ENCODE measurements around the gene CISH.

Gene CISH, protein sequence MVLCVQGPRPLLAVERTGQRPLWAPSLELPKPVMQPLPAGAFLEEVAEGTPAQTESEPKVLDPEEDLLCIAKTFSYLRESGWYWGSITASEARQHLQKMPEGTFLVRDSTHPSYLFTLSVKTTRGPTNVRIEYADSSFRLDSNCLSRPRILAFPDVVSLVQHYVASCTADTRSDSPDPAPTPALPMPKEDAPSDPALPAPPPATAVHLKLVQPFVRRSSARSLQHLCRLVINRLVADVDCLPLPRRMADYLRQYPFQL

GRCh38 chr3:50611464-50612233, at the start of gene CISH:
CISH (minus strand) TSS chr3:50611774; CDS start chr3:50611650, 124 bp downstream.
- intact Hi-C loops (cut with DNase I), result loop anchor here (5.0 kb wide), 1 partner anchor 39 kb away; no protein-coding TSS in a partner anchor
- peak; percentile 67 to 94 (median 85) for DNase-seq

GRCh38 chr3:50660386-50660785, 48.8 kb upstream of the CISH start:
- peak in 5 of 42 donors; percentile 1 to 15 (median 10) for DNase-seq
- intact Hi-C loops (cut with DNase I), result no loop called here

DNA sequence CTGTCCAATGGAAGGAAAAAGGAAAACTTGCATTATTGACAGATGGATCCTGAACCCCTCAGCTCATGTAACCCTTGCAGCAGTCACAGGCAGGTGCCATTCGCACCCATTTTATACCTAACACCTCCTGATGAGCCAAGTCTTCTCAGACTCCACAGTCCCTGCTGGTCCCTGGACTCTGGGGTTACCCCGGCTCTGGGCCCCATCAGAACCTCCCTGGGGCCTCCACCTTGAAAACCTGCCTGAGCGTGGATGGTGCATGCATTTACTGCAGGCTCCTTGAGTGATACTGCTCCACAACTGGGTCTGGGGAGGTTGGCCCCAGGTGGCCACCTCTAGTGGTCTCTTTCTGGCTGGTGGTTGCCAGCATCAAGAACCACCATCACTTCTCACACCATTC, 47.3 kb upstream of the CISH start:
- intact Hi-C loops (cut with DNase I), result no loop called here
- DNase-seq, result peak in 2 of 42 donors; percentile 1 to 11

- intact Hi-C loops (cut with DNase I), result no loop called here
- DNase-seq, result peak in 1 of 42 donors; percentile 3
These were observed 46.8 kb upstream of the CISH start for GRCh38 chr3:50658416-50658815.

GRCh38 chr3:50657816-50658215, 46.2 kb upstream of the CISH start:
- intact Hi-C loops (cut with DNase I), result no loop called here
- DNase-seq, result no peak

GRCh38 chr3:50657407-50657806, 45.8 kb upstream of the CISH start:
- intact Hi-C loops (cut with DNase I), result no loop called here
- DNase-seq, result no peak

- intact Hi-C loops (cut with DNase I), result no loop called here
- DNase-seq, result no peak
These were observed 45.0 kb upstream of the CISH start for GRCh38 chr3:50656417-50657195.

DNA sequence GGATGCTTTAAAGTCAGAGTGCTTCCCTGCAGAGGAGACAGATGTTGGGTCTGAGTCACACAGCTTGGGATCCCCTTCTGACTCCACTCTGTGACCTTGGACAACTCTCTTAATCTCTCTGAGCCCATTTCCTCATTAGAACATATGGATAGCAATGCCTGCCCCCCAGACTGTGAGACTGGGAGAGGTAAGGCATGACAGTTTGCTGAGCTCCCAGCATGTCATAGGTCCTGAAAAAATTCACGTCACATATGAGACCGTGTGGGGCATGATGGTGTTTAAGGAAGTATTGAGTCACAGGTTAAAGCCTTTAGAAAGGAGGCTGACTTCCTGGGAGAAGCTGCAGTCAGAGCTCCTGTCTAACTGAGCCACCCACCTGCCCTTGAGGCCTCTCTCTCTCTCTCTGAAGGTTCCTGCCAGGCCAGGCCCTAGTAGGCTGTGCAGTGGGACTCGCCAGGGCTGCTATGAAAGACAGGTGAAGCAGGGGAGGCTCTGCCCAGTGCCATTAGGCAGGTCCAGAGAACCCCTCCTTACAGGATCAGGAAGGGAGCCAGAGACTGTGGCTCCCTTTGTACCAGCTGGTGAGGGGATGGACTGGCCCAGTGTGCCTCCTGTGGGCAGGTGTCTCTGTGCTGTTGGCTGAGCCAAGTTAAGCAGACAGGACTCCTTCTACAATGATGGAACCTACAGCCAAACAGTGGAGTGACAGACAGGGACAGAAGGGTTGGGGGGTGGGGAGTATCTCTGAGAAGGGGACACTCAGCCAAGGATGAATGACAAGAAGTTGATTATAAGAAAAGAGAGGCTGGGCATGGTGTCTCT, 43.6 kb upstream of the CISH start:
- DNase-seq, result no peak
- intact Hi-C loops (cut with DNase I), result no loop called here

- intact Hi-C loops (cut with DNase I), result no loop called here
- no peak for DNase-seq
These were observed 42.5 kb upstream of the CISH start for GRCh38 chr3:50653937-50654595.

DNA sequence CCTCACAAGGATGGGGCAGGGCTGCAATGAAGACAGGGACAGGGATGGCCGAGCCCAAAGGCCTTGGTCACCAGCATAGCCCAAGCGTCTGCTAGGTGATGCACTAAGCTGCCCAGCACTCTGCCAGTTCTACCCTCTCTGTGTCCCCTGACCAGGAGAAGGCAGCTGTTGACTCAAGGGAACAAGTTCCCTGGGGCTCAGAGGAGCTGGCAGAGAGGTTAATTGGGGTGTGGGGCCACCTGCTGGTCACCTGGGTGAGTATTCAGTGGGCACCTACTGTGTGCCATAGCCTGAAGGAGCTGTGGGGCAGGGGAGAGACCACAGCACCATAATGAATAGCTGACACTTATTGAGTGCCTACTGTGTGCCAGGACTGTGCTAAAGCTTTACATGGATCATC, 41.1 kb upstream of the CISH start:
- intact Hi-C loops (cut with DNase I), result no loop called here
- DNase-seq, result peak in 17 of 42 donors; percentile 19 to 71 (median 40)

DNA sequence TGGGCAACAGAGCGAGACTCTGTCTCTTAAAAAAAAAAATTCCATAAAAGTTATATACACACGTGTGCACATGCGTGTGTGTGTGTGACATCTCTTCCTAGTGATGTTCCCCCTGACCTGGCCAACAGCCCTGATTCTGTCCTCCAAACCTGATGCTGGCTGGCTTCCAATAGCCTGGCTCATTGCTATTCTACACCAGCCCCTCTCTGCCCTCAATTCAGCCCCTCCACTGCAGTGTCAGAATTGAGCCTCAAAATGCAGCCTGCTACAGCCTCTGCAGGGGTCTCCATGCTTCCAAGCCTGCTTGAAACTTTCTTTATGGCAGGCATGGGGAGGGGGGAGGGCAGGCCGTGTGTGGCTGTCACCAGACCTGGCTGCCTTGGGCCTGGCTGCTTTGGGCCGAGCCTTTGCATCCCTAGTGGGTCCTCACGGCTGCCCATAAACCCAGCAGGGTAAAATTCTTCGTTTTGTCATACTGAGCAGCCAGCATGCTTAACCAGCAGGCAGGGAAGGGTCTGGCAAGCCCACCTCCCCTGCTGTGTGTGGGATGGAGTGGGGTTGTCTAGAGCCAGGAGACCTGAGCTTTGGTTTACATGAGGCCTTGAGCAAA, 40.5 kb upstream of the CISH start:
- peak in 8 of 42 donors; percentile 17 to 57 (median 25) for DNase-seq
- intact Hi-C loops (cut with DNase I), result no loop called here

DNA sequence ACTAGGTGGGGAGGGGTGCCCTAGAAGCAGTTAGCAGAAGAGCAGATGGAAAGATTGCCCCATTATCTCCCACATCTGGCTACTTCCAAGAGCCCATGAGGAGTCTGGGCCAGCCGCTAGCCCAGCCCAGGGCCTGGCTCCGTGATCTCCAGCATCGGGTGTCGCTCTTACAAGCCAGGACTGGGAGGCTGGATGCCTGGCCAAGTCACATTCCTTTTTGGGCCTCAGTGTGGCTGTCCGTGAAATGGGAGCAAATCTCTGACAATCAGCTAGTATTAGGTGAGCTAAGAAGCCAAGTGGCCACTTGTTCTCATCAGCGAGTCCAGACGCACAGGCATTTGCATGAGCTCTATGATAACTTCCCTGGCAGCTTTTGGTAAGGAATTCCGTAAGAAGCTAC, 39.9 kb upstream of the CISH start:
- intact Hi-C loops (cut with DNase I), result no loop called here
- no peak for DNase-seq

DNA sequence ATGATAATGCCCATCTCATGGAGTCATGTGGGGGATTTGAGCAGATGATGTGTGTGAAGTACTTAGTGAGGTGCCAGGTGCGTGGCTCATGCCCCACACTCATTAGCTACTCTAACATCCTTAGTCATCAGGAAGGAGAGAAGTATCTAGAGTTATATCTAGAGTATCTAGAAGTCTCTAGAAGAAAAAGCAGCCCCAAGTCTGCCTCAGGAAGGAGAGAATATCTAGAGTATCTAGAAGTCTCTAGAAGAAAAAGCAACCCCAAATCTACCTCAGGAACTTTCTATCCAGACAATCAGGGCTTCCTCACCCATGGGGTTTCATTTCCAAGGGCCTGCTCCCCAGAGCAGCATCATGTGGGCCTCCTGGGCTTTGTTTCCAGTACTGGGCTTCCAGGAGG, 38.4 kb upstream of the CISH start:
- DNase-seq, result no peak
- intact Hi-C loops (cut with DNase I), result no loop called here

GRCh38 chr3:50649451-50649931, 37.9 kb upstream of the CISH start:
- peak; percentile 44 to 93 (median 73) for DNase-seq
- intact Hi-C loops (cut with DNase I), result no loop called here

DNA sequence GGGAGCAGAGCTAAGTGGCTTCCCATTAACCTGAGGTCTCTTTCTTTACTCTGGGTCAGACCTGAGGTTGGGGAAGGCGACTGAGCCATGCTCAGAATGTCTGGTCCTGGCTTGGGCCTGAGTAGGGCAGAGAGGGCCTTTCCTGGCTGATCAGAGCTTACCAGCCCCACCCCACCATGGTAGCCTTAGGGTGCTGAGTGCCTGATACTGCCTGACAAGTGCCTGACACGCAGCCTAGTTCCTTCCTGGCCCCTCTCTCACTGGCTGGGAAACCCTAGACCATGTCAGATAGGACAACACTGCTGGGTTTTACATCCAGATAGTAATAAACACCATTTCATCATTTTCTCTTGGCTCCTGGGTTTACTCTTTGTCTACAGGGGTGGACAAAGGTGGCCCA, 37.4 kb upstream of the CISH start:
- no peak for DNase-seq
- intact Hi-C loops (cut with DNase I), result no loop called here

- peak in 1 of 42 donors; percentile 9 for DNase-seq
- intact Hi-C loops (cut with DNase I), result no loop called here
These were observed 36.7 kb upstream of the CISH start for GRCh38 chr3:50648313-50648712.

DNA sequence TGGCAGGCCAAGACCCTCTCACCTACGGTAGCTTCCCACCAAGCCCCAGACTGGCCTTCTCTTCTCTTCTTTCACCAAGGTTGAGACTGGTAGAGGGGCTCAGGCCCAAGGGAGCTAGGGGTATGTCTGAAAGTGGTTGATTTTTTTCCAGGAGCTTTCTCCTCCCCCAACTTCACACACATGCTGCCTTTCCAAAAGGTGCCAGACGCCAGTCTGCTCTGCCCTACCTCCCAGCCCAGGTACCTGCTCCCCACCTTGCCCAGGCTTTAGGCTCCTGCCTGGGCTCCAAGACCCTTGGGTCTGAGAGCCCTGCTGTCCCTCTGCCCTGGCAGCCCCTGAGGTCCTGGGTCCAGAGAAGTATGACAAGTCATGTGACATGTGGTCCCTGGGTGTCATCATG, 33.8 kb upstream of the CISH start:
- intact Hi-C loops (cut with DNase I), result no loop called here
- DNase-seq, result no peak

DNA sequence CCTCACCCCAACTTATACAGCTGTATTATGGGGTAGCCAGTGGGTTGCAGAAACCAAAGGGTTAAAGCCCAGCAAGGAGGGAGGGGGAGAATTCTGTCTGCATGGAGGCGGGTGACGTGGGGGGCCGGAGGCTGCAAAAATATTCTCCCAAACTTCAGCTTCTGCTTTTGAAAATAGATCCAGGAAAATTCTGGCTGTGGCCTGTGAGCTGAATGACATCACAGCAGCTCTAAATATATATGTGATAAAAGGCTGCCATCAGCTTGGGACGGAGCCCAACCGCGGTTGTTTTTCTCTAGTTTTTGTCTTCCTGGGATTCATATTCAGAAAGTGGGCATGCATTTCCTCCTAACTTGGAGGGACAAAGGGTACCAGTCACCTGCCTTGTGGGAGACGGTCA, 33.0 kb upstream of the CISH start:
- intact Hi-C loops (cut with DNase I), result no loop called here
- DNase-seq, result peak in 6 of 42 donors; percentile 15 to 54 (median 32)
